ENCODE results near the gene ERCC6.

The ERCC6 gene

DNA sequence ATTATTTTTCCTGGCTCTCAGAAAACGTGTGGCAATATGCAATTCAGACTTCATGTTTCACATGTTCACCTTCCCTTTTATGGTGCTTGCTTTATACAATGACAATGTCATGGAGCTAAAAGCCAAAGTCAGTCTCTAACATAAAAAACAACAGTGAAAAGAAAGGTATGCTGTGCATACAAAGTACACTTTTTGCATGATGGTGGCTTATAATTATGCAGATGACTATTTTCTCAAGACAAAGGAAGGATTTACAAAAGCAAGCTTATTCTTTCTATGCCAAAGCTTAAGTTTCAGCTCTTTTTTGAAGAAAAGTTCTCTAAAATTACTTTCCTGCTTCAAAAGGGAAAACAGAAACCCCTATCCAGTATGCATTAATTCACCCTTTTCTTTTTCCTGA, 15.6 kb downstream of the ERCC6 start:
- TF ChIP-seq SUZ12 (IDR thresholded peaks at IDR 0.05; ENCODE audit: extremely low read depth, insufficient read depth, insufficient read length) (no peak), ZNF274 (IDR thresholded peaks at IDR 0.05; ENCODE audit: low read depth, low read length) (no peak)
- Histone ChIP-seq H3K9me3 (ENCODE audit: insufficient read depth, low read length) (no peaks in the 10 kb centered on the region), H3K36me3 (ENCODE audit: insufficient read depth, insufficient read length, low read length) (peaks cover 44% of the 10 kb centered on the region), H3K9ac (ENCODE audit: insufficient read length, low read depth) (no peak overlapping the region), H3K4me1 (ENCODE audit: insufficient read depth, insufficient read length) (no peaks in the 10 kb centered on the region), H3K4me3 (ENCODE audit: insufficient read length, low read depth) (no peak overlapping the region), H3K27me3 (ENCODE audit: insufficient read depth, insufficient read length) (no peaks in the 10 kb centered on the region)
- DNase-seq (ENCODE audit: low read depth, low spot score): no peak

DNA sequence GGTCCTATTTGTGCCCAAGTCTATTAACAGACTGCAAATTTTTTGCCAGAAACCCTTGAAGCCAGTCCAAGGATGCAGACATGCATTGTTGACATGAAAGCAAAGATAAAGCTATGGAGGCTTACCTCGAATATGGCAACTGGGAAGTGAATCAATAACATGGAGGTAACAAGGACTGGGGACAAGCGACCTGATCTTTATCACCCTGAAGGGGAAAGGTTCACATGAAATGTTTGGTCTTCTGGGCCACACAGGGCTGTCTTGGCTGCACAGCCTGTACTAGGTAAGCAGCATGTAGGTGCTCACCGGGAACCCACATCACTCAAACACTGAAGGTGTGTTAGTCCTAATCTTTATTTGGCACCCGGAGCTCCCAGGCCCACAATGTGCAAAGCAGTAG, 17.9 kb downstream of the ERCC6 start:
- peaks cover 43% of the 10 kb centered on the region for H3K36me3 ChIP-seq (ENCODE audit: insufficient read depth, insufficient read length, low read length)

DNA sequence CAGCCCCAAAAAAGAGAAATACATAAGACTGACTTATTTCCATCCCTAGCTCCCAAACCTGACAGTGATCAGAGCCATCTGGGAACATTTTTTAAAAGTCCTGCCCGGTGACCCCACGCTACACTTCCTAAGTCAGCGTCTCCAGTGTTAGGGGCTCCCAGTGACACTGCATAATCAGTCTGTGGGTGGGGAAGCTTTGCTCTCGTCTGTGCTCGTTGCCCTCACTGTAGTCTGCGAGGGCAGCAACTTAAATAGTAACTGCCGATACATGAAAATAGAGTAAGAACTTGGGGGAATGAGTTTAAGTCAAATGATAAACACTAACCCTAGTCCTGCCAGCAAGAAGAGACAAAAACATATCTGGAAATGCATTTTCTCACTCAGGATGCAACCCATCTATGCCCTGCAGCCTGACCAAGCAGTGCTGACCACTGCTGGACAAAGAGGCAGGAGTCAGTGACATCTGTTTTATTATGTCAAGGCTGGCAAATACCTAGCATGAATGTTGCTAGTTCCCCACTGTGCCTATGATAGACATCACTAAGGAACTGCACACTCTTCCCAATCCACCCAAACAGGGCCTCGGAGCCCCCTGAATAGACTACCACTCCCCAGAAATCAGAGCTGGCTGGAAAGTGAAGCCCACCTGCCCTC, 18.7 kb downstream of the ERCC6 start:
- Histone ChIP-seq H3K27me3 (ENCODE audit: insufficient read depth, insufficient read length) (no peaks in the 10 kb centered on the region), H3K4me1 (ENCODE audit: insufficient read depth, insufficient read length) (no peaks in the 10 kb centered on the region), H3K36me3 (ENCODE audit: insufficient read depth, insufficient read length, low read length) (peaks cover 40% of the 10 kb centered on the region), H3K9me3 (ENCODE audit: insufficient read depth, low read length) (no peaks in the 10 kb centered on the region), H3K9ac (ENCODE audit: insufficient read length, low read depth) (no peak overlapping the region), H3K4me3 (ENCODE audit: insufficient read length, low read depth) (no peak overlapping the region)
- TF ChIP-seq ZNF274 (IDR thresholded peaks at IDR 0.05; ENCODE audit: low read depth, low read length) (no peak), SUZ12 (IDR thresholded peaks at IDR 0.05; ENCODE audit: extremely low read depth, insufficient read depth, insufficient read length) (no peak), YY1 (IDR thresholded peaks at IDR 0.05; ENCODE audit: insufficient read depth, insufficient read length) (no peak)
- DNase-seq (ENCODE audit: low read depth, low spot score): no peak

More for the DNA sequence above, 17.9 kb downstream of the ERCC6 start:
- Histone ChIP-seq H3K4me1 (ENCODE audit: insufficient read depth, insufficient read length) (no peaks in the 10 kb centered on the region), H3K27me3 (ENCODE audit: insufficient read depth, insufficient read length) (no peaks in the 10 kb centered on the region), H3K4me3 (ENCODE audit: insufficient read length, low read depth) (no peak overlapping the region), H3K9me3 (ENCODE audit: insufficient read depth, low read length) (no peaks in the 10 kb centered on the region), H3K9ac (ENCODE audit: insufficient read length, low read depth) (no peak overlapping the region)
- TF ChIP-seq ZNF274 (IDR thresholded peaks at IDR 0.05; ENCODE audit: low read depth, low read length) (no peak), SUZ12 (IDR thresholded peaks at IDR 0.05; ENCODE audit: extremely low read depth, insufficient read depth, insufficient read length) (no peak), YY1 (IDR thresholded peaks at IDR 0.05; ENCODE audit: insufficient read depth, insufficient read length) (no peak)
- no peak for DNase-seq (ENCODE audit: low read depth, low spot score)

DNA sequence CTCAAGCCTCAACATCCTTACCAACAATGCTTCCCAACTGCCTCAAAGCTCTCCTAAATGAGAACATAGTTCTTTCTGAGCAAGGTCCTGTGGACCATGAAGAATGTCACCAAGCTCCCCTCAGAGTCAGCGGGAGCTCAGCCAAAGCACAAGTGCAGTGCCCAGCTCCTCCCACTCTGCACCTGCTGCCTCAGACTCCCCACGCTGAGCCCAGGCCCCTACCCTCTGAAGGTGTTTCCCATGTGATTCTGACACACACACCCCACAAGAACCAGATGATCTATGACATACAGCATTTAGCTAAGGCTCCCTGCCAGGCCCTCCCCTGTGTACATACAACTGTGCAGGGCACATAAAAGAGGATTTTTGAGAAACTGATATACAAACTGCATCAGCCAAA, 19.2 kb downstream of the ERCC6 start:
- TF ChIP-seq SUZ12 (IDR thresholded peaks at IDR 0.05; ENCODE audit: extremely low read depth, insufficient read depth, insufficient read length) (no peak), ZNF274 (IDR thresholded peaks at IDR 0.05; ENCODE audit: low read depth, low read length) (no peak), YY1 (IDR thresholded peaks at IDR 0.05; ENCODE audit: insufficient read depth, insufficient read length) (no peak)
- Histone ChIP-seq H3K9me3 (ENCODE audit: insufficient read depth, low read length) (no peaks in the 10 kb centered on the region), H3K9ac (ENCODE audit: insufficient read length, low read depth) (no peak overlapping the region), H3K4me1 (ENCODE audit: insufficient read depth, insufficient read length) (no peaks in the 10 kb centered on the region), H3K27me3 (ENCODE audit: insufficient read depth, insufficient read length) (no peaks in the 10 kb centered on the region), H3K36me3 (ENCODE audit: insufficient read depth, insufficient read length, low read length) (peaks cover 40% of the 10 kb centered on the region), H3K4me3 (ENCODE audit: insufficient read length, low read depth) (no peak overlapping the region)
- no peak for DNase-seq (ENCODE audit: low read depth, low spot score)

DNA sequence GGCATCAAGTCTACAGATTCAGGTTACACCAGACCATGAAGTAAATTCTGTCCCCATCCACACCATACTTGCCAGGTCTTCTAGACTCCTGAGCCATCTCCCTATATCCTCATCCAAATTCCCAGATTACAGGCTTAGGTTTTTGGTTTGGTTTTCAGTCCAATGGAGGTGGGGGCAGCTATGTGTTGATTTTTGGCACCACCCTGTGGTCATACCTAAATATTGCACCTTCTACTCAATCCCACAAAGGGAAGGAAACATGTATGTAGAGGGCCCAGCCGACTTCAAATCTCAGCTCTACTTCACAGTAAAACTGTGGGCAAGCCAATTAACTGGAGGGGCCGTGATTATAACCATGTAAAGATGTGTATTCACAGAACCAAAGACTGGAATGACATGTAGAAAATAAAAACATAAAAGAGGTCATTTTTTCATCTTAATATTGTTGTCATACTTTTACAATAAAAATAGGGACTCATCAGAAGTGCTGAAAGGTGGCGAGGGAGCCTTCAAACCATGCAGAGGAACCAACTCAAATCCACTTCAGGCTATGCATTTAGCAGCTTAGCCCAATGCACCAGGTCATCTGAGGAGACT, 19.8 kb downstream of the ERCC6 start:
- Histone ChIP-seq H3K9me3 (ENCODE audit: insufficient read depth, low read length) (no peaks in the 10 kb centered on the region), H3K4me3 (ENCODE audit: insufficient read length, low read depth) (no peak overlapping the region), H3K27me3 (ENCODE audit: insufficient read depth, insufficient read length) (no peaks in the 10 kb centered on the region), H3K36me3 (ENCODE audit: insufficient read depth, insufficient read length, low read length) (peaks cover 34% of the 10 kb centered on the region), H3K4me1 (ENCODE audit: insufficient read depth, insufficient read length) (no peaks in the 10 kb centered on the region), H3K9ac (ENCODE audit: insufficient read length, low read depth) (no peak overlapping the region)
- no peak for DNase-seq (ENCODE audit: low read depth, low spot score)
- TF ChIP-seq ZNF274 (IDR thresholded peaks at IDR 0.05; ENCODE audit: low read depth, low read length): no peak
- TF ChIP-seq SUZ12 (IDR thresholded peaks at IDR 0.05; ENCODE audit: extremely low read depth, insufficient read depth, insufficient read length): no peak
- TF ChIP-seq YY1 (IDR thresholded peaks at IDR 0.05; ENCODE audit: insufficient read depth, insufficient read length): no peak

DNA sequence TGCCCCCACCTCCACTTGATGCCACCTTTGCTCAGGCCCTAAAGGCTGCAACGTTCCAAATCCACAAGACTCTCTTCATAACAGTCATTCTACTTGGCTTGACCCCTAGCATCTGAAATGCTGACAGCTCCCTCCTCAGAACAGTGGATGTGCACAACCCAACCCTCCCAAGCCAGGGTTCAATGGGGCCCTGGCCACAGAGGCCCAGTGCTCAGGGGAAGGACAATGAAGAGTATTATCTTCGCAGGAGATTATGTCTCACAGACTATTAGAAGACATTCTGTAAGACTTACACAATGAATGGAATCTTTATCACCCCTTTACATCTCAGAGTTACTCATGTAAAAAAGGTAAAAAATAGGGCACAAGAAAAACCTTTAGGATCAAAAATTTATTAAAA, 20.4 kb downstream of the ERCC6 start:
- H3K27me3 ChIP-seq (ENCODE audit: insufficient read depth, insufficient read length): no peaks in the 10 kb centered on the region
- peaks cover 29% of the 10 kb centered on the region for H3K36me3 ChIP-seq (ENCODE audit: insufficient read depth, insufficient read length, low read length)
- no peak overlapping the region for H3K9ac ChIP-seq (ENCODE audit: insufficient read length, low read depth)
- no peaks in the 10 kb centered on the region for H3K4me1 ChIP-seq (ENCODE audit: insufficient read depth, insufficient read length)
- H3K9me3 ChIP-seq (ENCODE audit: insufficient read depth, low read length): no peaks in the 10 kb centered on the region
- TF ChIP-seq YY1 (IDR thresholded peaks at IDR 0.05; ENCODE audit: insufficient read depth, insufficient read length) (no peak), SUZ12 (IDR thresholded peaks at IDR 0.05; ENCODE audit: extremely low read depth, insufficient read depth, insufficient read length) (no peak), ZNF274 (IDR thresholded peaks at IDR 0.05; ENCODE audit: low read depth, low read length) (no peak)
- no peak overlapping the region for H3K4me3 ChIP-seq (ENCODE audit: insufficient read length, low read depth)
- no peak for DNase-seq (ENCODE audit: low read depth, low spot score)

DNA sequence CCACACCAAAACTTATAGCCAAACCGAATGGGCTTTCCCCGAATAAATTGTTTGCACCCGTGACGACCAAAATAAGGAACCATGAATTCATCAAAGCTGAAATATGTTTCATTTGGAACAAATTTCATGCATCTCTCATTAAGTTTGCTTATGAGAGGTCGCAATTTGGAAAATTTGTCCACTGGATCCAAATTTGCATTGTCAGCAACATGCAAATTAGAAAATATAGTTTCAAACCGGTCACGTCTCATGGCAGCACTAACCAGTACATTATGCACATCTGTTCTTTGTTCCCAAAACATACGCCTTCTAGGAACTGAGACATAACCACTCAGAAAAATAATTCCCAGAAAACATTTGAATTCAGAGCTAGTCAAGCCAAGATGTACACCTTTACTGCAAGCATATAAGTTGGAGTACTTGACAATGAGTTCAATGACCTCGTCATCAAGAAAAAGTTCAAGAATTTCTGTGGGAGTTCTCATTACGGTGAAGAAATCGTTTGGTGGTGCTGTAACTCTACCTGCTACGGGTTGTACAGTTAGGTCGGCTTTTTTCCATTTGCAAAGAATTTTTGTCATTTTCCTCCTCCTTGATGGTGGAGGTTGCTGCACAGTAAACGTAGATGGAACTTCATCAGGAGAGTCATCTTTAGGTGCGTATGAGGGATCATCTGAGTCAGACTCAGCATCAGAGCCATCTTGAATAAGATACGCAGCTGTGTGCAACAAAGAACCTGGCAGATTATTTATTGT, 22.5 kb downstream of the ERCC6 start:
- Histone ChIP-seq H3K36me3 (ENCODE audit: insufficient read depth, insufficient read length, low read length) (peaks cover 20% of the 10 kb centered on the region), H3K4me1 (ENCODE audit: insufficient read depth, insufficient read length) (no peaks in the 10 kb centered on the region), H3K27me3 (ENCODE audit: insufficient read depth, insufficient read length) (no peaks in the 10 kb centered on the region), H3K9me3 (ENCODE audit: insufficient read depth, low read length) (no peaks in the 10 kb centered on the region), H3K9ac (ENCODE audit: insufficient read length, low read depth) (no peak overlapping the region), H3K4me3 (ENCODE audit: insufficient read length, low read depth) (no peak overlapping the region)
- TF ChIP-seq ZNF274 (IDR thresholded peaks at IDR 0.05; ENCODE audit: low read depth, low read length) (no peak), YY1 (IDR thresholded peaks at IDR 0.05; ENCODE audit: insufficient read depth, insufficient read length) (no peak), SUZ12 (IDR thresholded peaks at IDR 0.05; ENCODE audit: extremely low read depth, insufficient read depth, insufficient read length) (no peak)
- no peak for DNase-seq (ENCODE audit: low read depth, low spot score)
